ENCODE measurements around the gene FAM107A.

GRCh38 chr3:58529516-58530353, 47.5 kb downstream of the FAM107A start:
- no peak for TF ChIP-seq CTCF (IDR thresholded peaks at IDR 0.05)
- TF ChIP-seq POLR2A (IDR thresholded peaks at IDR 0.05), result no peak

Measured in vagina (tissue), 2 donors.